ENCODE data around the gene CD79A.

The CD79A gene

DNA sequence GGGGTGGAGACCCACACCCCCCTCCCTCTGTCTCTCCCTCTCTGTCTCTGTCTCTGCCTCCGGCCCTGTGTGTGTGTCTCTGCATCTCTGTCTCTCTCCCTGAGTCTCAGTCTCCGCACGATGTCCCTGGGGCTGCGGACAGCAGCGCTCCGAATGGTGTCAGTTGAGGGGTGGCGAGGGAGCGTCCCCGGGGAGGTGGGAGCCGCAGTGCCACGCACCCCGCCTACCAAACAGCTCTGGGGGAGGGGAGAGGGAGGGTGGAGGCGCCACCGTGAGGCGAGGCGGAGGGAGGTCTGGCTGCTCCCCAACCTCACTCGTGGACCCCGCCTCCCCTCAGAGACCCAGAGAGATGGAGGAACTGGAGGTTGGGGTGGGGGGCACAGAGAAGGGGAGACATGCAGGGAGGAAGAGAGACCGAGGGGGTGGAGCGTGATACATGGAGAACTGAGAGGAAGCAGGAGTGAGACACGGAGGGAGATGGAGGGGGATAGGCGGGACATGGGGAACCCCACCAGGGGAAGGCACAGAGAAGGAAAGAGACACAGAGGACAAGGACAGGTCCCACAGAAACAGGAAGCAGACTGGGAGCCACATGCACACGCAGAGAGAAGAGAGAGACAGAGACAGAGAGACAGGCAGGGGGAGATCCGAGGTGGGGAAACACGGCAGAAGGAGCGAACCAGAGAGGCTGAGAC lies 44.0 kb downstream of the CD79A start:
- DNase-seq, result no peak

- DNase-seq, result no peak
Measured at GRCh38 chr19:41921577-41922576, 44.8 kb downstream of the CD79A start.

GRCh38 chr19:41922585-41922984 lies 45.5 kb downstream of the CD79A start:
- no peak for DNase-seq

GRCh38 chr19:41923045-41923788 lies 46.1 kb downstream of the CD79A start:
- DNase-seq, result no peak

GRCh38 chr19:41924151-41925145 lies 47.4 kb downstream of the CD79A start:
- DNase-seq, result no peak

- DNase-seq, result no peak
Measured at GRCh38 chr19:41925208-41926003, 48.3 kb downstream of the CD79A start.

GRCh38 chr19:41926028-41926762 lies 49.1 kb downstream of the CD79A start:
- DNase-seq, result no peak

DNA sequence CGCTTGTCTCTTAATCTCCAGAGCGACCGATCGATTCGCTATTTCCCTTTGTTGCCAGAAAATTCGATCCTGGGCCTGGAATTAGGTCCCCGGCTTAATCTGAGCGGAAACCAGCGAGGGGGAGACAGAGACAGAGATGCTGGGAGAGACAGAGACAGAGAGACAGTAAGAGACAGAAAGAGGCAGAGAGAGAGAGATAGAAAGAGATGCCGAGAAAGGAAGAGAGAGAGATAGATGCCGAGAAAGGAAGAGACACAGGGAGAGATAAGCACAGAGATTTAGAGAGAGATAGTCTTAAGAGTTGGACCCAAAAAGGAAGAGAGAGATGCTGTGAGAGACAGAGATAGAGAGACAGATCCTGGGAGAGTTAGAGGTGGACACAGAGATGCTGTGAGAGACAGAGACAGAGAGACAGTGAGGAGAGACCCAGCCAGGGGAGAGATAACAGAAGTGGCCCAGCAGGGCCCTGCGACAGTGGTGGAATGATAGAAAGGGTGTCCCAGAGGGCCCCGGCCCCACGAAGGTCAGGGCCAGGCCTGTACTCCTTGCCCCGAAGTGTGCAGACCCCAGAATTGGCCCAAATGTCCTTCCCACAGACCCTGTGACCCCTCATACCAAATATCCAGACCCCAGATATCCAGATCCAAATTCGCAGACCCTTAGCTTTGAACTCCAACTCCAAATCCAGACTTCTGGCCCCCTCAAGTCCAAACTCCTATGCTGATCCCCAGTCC lies 49.9 kb downstream of the CD79A start:
- DNase-seq, result no peak

GRCh38 chr19:41927497-41928192 lies 50.6 kb downstream of the CD79A start:
- no peak for DNase-seq

- no peak for DNase-seq
Measured at GRCh38 chr19:41928221-41928683, 51.2 kb downstream of the CD79A start, which contains the start of gene ERFL. Gene ERFL, minus strand, starts transcription at chr19:41928449. Its CDS starts 15,530 bp downstream, at chr19:41912919.

- no peak for DNase-seq
Measured at GRCh38 chr19:41928754-41929535, 51.9 kb downstream of the CD79A start.

GRCh38 chr19:41929536-41930071 lies 52.5 kb downstream of the CD79A start:
- no peak for DNase-seq

DNA sequence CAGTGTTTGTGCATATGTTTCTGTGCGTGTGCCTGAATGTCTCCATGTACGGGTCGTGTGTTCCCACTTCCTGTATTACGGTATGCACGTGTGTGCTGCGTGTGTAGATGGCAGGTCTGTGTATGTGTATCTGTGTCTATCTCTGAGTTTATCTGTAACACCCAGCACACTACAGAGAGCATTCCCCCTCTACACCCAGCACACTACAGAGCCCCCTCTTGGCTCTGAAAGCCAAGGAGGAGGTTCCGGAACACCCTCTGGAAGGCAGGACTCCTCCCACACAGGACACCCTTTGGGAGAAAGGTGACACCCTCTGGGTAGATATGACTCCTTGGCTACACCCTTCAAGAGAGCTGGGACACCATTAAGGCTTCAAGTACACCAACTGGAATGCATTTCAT lies 53.2 kb downstream of the CD79A start:
- no peak for DNase-seq
